Transverse colon (tissue), 4 donors: ENCODE results near the gene PEX14. TPM values are rescaled to one million over a fixed set of nuclear protein-coding genes. Genes with fewer than 3 reads are reported as not detected.

ENCODE experiments used
- DNase-seq: peaks from one replicate; pipeline ENCODE4 v3.0.0-alpha.2; 2019
- H3K27ac ChIP-seq, 4 donors: fragments of 200-600 bp; sonication (generic); 2 replicates each; pipeline ENCODE4 v1.5.1; 2016 to 2018; ENCODE audit warnings: inconsistent platforms in 4 of 4
- H3K27me3 ChIP-seq: fragments of 200-600 bp; sonication (generic); 2 replicates; pipeline ENCODE4 v1.5.1; 2017; ENCODE audit warnings: inconsistent platforms
- H3K36me3 ChIP-seq, 4 donors: fragments of 200-600 bp; sonication (generic); 2 replicates each; pipeline ENCODE4 v1.5.1; 2017 to 2019; ENCODE audit warnings: inconsistent platforms in 4 of 4
- H3K4me1 ChIP-seq, 4 donors: fragments of 200-600 bp; sonication (generic); 2 replicates each; pipeline ENCODE4 v1.5.1; 2017 to 2020; ENCODE audit warnings: inconsistent platforms in 4 of 4
- H3K4me3 ChIP-seq, 4 donors: fragments of 200-600 bp; sonication (generic); 1 replicate in 1 of 4; 2 replicates in 3 of 4; pipeline versions ENCODE4 v1.5.1 to v1.6.1; 2017 to 2019; ENCODE audit warnings: inconsistent platforms in 4 of 4
- H3K9me3 ChIP-seq, 2 donors: fragments of 200-600 bp; sonication (generic); 2 replicates each; pipeline ENCODE4 v1.5.1; 2017 to 2019; ENCODE audit warnings: inconsistent platforms in 2 of 2
- EP300 ChIP-seq: sonication (generic); formaldehyde crosslinking; IDR thresholded peaks from one replicate; pipeline ENCODE4 v1.6.1; 2017; ENCODE audit warnings: antibody characterized with exemption, low read depth
- POLR2A ChIP-seq: fragments of 450-650 bp; IDR thresholded peaks from one replicate; pipeline ENCODE4 v1.6.1; 2016; ENCODE audit warnings: antibody characterized with exemption, mild to moderate bottlenecking, moderate library complexity
- POLR2AphosphoS5 ChIP-seq, 3 donors: sonication (generic); formaldehyde crosslinking; IDR thresholded peaks; one replicate each; pipeline ENCODE4 v1.6.1; 2016; ENCODE audit warnings: antibody characterized with exemption in 3 of 3
- WGBS, 2 donors: methylation state at CpG; one replicate each; pipeline ENCODE4 v1.1.5; 2018; ENCODE audit warnings: low coverage in 1 of 2; 5-methylcytosine and 5-hydroxymethylcytosine counted together
- in situ Hi-C, 4 donors: fragments of 200-750 bp; cut with MboI; loops; one replicate each; pipeline versions ENCODE4 v1.15.0 to v1.15.1; 2017; ENCODE audit warnings: low sequenced_read_pairs in 3 of 4, low pct_ligation_motif_present in 1 of 4, low pct_unique_long_range_greater_than_20kb in 1 of 4
- intact Hi-C: fragments of 100-400 bp; cut with DNase I; formaldehyde crosslinking; loops from one replicate; pipeline ENCODE4 v1.15.1; 2023; ENCODE audit warnings: low total_unique reads
- total RNA-seq, 4 donors: library from RNA; depleted of rRNA; stranded (reverse); fragments of >200 nt; gene quantifications; one replicate each; pipeline ENCODE4 v1.1.0, GENCODE V29; 2016
- TF ChIP-seq, protein P1 (sequence below), 5 experiments: fragments of 200-600 bp in 3 of 5; fragments of 450-650 bp in 2 of 5; sonication (generic) in 3 of 5; IDR thresholded peaks; 1 replicate in 2 of 5; 2 replicates in 3 of 5; pipeline ENCODE4 v1.5.1; 2016 to 2017; ENCODE audit warnings: antibody characterized with exemption in 5 of 5, inconsistent platforms in 3 of 5, mild to moderate bottlenecking in 2 of 5, moderate library complexity in 1 of 5

PEX14 gene
- total RNA-seq, 4 donors from 2014 or later: 2.4 to 16.5 (median 12.6) TPM

GRCh38 chr1:10564063-10564462 is 89.3 kb downstream of the PEX14 start:
- H3K4me1 ChIP-seq: no peaks in the 10 kb centered on the region
- in situ Hi-C loops: no loop called here
- no peaks in the 10 kb centered on the region for H3K27me3 ChIP-seq
- no peak overlapping the region for H3K4me3 ChIP-seq
- intact Hi-C loops: no loop called here
- DNase-seq: no peak
- peaks cover 0 to 6% of the 10 kb centered on the region in 2 donors for H3K9me3 ChIP-seq
- 83 to 96% methylated on average over 2 of the region's 2 CpGs for WGBS, 2 donors
- H3K36me3 ChIP-seq: no peaks in the 10 kb centered on the region
- TF ChIP-seq POLR2AphosphoS5 (IDR thresholded peaks at IDR 0.05): no peak
- TF ChIP-seq EP300: no peak
- no peak for TF ChIP-seq POLR2A
- TF ChIP-seq, protein P1, sequence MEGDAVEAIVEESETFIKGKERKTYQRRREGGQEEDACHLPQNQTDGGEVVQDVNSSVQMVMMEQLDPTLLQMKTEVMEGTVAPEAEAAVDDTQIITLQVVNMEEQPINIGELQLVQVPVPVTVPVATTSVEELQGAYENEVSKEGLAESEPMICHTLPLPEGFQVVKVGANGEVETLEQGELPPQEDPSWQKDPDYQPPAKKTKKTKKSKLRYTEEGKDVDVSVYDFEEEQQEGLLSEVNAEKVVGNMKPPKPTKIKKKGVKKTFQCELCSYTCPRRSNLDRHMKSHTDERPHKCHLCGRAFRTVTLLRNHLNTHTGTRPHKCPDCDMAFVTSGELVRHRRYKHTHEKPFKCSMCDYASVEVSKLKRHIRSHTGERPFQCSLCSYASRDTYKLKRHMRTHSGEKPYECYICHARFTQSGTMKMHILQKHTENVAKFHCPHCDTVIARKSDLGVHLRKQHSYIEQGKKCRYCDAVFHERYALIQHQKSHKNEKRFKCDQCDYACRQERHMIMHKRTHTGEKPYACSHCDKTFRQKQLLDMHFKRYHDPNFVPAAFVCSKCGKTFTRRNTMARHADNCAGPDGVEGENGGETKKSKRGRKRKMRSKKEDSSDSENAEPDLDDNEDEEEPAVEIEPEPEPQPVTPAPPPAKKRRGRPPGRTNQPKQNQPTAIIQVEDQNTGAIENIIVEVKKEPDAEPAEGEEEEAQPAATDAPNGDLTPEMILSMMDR (IDR thresholded peaks at IDR 0.05): no peak
- no peak overlapping the region for H3K27ac ChIP-seq

- Histone ChIP-seq H3K27me3 (no peaks in the 10 kb centered on the region), H3K27ac (no peak overlapping the region), H3K4me3 (no peak overlapping the region), H3K4me1 (no peaks in the 10 kb centered on the region), H3K9me3 (no peaks in the 10 kb centered on the region), H3K36me3 (no peaks in the 10 kb centered on the region)
- DNase-seq: no peak
- intact Hi-C loops (no loop called here), in situ Hi-C loops (no loop called here)
- 96 to 100% methylated on average over 1 of the region's 1 CpG for WGBS, 2 donors
- no peak for TF ChIP-seq EP300
- TF ChIP-seq POLR2AphosphoS5 (IDR thresholded peaks at IDR 0.05): no peak
- TF ChIP-seq, protein P1 (IDR thresholded peaks at IDR 0.05): no peak
- no peak for TF ChIP-seq POLR2A
Observed at GRCh38 chr1:10569531-10569930, 94.8 kb downstream of the PEX14 start.

DNA sequence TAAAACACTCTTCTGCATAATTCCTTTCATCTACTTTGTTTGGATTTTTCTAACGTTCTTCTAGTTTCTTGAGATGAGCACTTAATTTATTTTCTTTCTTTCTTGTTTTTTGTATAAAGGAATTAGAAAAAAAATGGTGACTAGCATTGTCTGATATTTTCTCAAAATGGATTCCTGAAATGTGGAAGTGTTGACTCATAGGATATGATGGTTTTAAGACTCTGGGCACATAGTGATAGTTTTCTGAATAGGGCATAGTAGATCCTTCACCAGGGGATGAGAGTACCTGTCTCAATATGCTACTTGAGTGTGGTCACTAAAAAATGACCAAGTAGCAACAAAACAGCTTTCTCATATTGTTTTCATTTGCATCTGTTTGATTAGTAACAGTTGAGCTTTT is 100.9 kb downstream of the PEX14 start:
- H3K4me3 ChIP-seq: no peak overlapping the region
- in situ Hi-C loops (no loop called here), intact Hi-C loops (no loop called here)
- H3K9me3 ChIP-seq: no peaks in the 10 kb centered on the region
- H3K27ac ChIP-seq: no peak overlapping the region
- peaks cover 0 to 12% (median 5%) of the 10 kb centered on the region in 4 donors for H3K4me1 ChIP-seq
- no peak for DNase-seq
- no peaks in the 10 kb centered on the region for H3K27me3 ChIP-seq
- no peak for TF ChIP-seq POLR2AphosphoS5 (IDR thresholded peaks at IDR 0.05)
- WGBS, 2 donors: 21 to 60% methylated on average over 1 of the region's 1 CpG
- no peaks in the 10 kb centered on the region for H3K36me3 ChIP-seq

GRCh38 chr1:10578070-10578469 is 103.3 kb downstream of the PEX14 start:
- DNase-seq: no peak
- TF ChIP-seq EP300 (no peak), POLR2A (no peak), POLR2AphosphoS5 (IDR thresholded peaks at IDR 0.05) (no peak)
- TF ChIP-seq, protein P1 (IDR thresholded peaks at IDR 0.05): no peak
- Histone ChIP-seq H3K27me3 (no peaks in the 10 kb centered on the region), H3K36me3 (no peaks in the 10 kb centered on the region), H3K4me1 (peaks cover 0 to 12% (median 5%) of the 10 kb centered on the region in 4 donors), H3K4me3 (no peak overlapping the region), H3K9me3 (no peaks in the 10 kb centered on the region), H3K27ac (no peak overlapping the region)
- intact Hi-C loops: no loop called here
- WGBS, 2 donors: 63 to 77% methylated on average over 3 to 4 of the region's 4 CpGs
- in situ Hi-C loops: no loop called here

GRCh38 chr1:10583641-10584040 is 108.9 kb downstream of the PEX14 start:
- no peak overlapping the region for H3K4me3 ChIP-seq
- no peaks in the 10 kb centered on the region for H3K9me3 ChIP-seq
- no peaks in the 10 kb centered on the region for H3K27me3 ChIP-seq
- peaks cover 0 to 5% (median under 1%) of the 10 kb centered on the region in 4 donors for H3K4me1 ChIP-seq
- in situ Hi-C loops (no loop called here), intact Hi-C loops (no loop called here)
- TF ChIP-seq EP300 (no peak), POLR2AphosphoS5 (IDR thresholded peaks at IDR 0.05) (no peak), POLR2A (no peak)
- TF ChIP-seq, protein P1 (IDR thresholded peaks at IDR 0.05): no peak
- DNase-seq: no peak
- H3K36me3 ChIP-seq: no peaks in the 10 kb centered on the region
- WGBS, 2 donors: 28 to 46% methylated on average over 3 of the region's 3 CpGs
- H3K27ac ChIP-seq: no peak overlapping the region
